Stimulated activated CD8-positive, alpha-beta memory T cell treated with anti-CD3 and anti-CD28 coated beads, Interleukin-7, amount 100 ng/mL, for 4 hours (primary cell): Measurements from ENCODE around the gene SUMO1.
"Not testable (repeated sequence)": the region's sequence is repeated elsewhere in the genome, so short reads cannot be mapped to it uniquely, and the experiment has no call there.

Experiments
- DNase-seq, 2 donors: peaks; one replicate each; pipeline ENCODE4 v3.0.0-alpha.2; 2020; ENCODE audit warnings: low read depth in 2 of 2

The SUMO1 gene

GRCh38 chr2:202238234-202239197 is at the start of gene SUMO1:
Gene SUMO1 (minus strand): TSS chr2:202238597. CDS start chr2:202238451, 146 bp downstream.
- DNase-seq = peak; percentile 84 to 86

GRCh38 chr2:202286595-202286994 is 48.2 kb upstream of the SUMO1 start:
- DNase-seq = no peak

- no peak for DNase-seq
These were observed 40.5 kb upstream of the SUMO1 start for GRCh38 chr2:202278944-202279343.

GRCh38 chr2:202278036-202278760 is 39.8 kb upstream of the SUMO1 start:
- DNase-seq = no peak

GRCh38 chr2:202276078-202276720 is 37.8 kb upstream of the SUMO1 start:
- not testable (repeated sequence) for DNase-seq

GRCh38 chr2:202270487-202270886 is 32.1 kb upstream of the SUMO1 start:
- no peak for DNase-seq

GRCh38 chr2:202269585-202269984 is 31.2 kb upstream of the SUMO1 start:
- no peak for DNase-seq

GRCh38 chr2:202267495-202267894 is 29.1 kb upstream of the SUMO1 start:
- DNase-seq = no peak

- DNase-seq = peak; percentile 81 to 85
These were observed 27.3 kb upstream of the SUMO1 start, which contains the start of gene NOP58 for GRCh38 chr2:202265467-202266277. Gene NOP58 (plus strand): TSS chr2:202265763. CDS start chr2:202265942, 179 bp downstream.

GRCh38 chr2:202261531-202261930 is 23.1 kb upstream of the SUMO1 start:
- DNase-seq = no peak

- no peak for DNase-seq
These were observed 13.1 kb upstream of the SUMO1 start for GRCh38 chr2:202251494-202251893.

- DNase-seq = no peak
These were observed 11.3 kb upstream of the SUMO1 start for GRCh38 chr2:202249521-202250253.

- DNase-seq = not testable (repeated sequence)
These were observed 9.3 kb upstream of the SUMO1 start for GRCh38 chr2:202247710-202248109.

- no peak for DNase-seq
These were observed 587 bp downstream of the SUMO1 start for GRCh38 chr2:202237787-202238233.

GRCh38 chr2:202221873-202222272 is 16.5 kb downstream of the SUMO1 start:
- DNase-seq = no peak

GRCh38 chr2:202215179-202215578 is 23.2 kb downstream of the SUMO1 start:
- no peak for DNase-seq

- DNase-seq = no peak
These were observed 29.9 kb downstream of the SUMO1 start for GRCh38 chr2:202208526-202208925.

GRCh38 chr2:202204855-202205254 is 33.5 kb downstream of the SUMO1 start:
- no peak for DNase-seq

- no peak for DNase-seq
These were observed 35.0 kb downstream of the SUMO1 start for GRCh38 chr2:202203348-202203747.
